Glomerular visceral epithelial cell (primary cell): ENCODE results near the gene RNASE11.
"Not testable (repeated sequence)": the region's sequence is repeated elsewhere in the genome, so short reads cannot be mapped to it uniquely, and the experiment has no call there.

ENCODE experiments used
- DNase-seq: peaks from one replicate; pipeline ENCODE4 v3.0.0-alpha.2; 2016; ENCODE audit errors: extremely low spot score

RNASE11 gene

DNA sequence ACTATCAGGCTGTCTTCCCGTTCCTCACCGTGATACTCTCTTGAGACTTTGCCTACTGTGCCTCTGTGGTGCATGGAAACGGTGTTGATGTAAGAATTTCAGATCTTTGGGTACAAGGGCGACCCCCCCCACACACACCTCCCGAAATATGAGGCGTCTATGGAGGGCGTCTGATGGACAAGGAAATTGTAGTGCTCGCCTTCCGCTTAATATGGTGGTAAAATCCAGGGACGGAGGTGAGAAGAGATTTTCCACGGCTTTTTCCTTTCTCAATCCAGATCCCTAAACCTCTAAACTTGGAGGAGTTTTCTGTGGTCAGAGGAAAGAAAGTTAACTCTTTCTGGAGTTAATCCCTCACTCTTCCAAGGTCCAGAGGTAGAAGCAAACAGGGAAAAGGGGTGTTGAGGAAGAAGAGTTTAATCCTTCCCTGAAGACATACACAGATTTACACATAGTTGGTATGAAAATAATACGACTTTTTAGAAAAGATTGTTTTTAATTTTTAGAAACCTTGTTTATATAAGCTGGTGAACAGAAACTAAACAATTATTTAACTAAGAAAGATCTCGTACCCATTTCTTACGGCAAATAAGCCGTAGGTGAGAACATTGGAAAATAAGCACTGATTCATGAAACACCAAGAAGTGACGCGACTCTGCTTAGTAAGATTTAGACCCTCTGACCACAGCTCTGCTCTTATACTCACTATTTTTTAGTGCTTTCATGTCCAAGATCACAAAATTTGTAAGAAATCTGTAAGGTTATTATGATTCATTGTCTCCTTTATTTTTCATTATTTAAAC, 26.4 kb upstream of the RNASE11 start:
- DNase-seq, result peak; percentile 22

GRCh38 chr14:20613094-20614037, 25.6 kb upstream of the RNASE11 start:
- DNase-seq, result peak; percentile 97

GRCh38 chr14:20612403-20612802, 24.6 kb upstream of the RNASE11 start:
- no peak for DNase-seq

- no peak for DNase-seq
Observed at GRCh38 chr14:20611277-20611676, 23.5 kb upstream of the RNASE11 start.

DNA sequence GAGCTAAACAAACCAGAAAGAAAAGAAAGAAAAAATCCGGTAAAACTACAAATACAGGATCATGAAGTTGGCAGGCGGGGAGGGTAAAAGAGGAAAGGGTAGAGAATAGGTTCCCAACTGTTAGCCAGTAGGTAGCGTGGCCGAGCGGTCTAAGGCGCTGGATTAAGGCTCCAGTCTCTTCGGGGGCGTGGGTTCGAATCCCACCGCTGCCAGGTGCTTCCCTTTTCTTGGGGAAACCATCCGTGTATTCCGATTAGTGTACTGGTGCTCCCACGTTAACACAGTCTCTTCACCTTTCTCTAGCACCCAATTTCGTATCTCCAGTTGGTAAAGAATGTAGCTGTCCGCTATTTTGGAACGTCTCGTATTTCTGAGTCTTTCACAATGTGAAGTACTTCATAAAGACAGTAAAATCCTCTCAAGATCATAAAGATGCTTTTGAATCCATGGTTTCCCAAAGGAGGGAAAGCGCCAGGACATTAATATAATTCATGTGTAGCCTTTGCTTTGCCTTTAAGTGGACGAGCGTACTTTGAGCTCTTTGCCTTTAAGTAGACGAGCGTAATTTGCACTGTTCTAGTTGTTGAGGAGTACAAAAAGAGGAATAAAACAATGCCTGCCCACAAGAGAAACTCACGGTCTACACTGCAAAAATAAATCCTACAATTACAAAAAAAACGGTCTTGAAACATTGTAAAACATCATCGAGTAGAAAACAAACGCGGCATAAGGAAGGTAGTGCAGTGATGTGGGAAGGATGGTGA, 22.4 kb upstream of the RNASE11 start:
- peak; percentile 85 for DNase-seq

DNA sequence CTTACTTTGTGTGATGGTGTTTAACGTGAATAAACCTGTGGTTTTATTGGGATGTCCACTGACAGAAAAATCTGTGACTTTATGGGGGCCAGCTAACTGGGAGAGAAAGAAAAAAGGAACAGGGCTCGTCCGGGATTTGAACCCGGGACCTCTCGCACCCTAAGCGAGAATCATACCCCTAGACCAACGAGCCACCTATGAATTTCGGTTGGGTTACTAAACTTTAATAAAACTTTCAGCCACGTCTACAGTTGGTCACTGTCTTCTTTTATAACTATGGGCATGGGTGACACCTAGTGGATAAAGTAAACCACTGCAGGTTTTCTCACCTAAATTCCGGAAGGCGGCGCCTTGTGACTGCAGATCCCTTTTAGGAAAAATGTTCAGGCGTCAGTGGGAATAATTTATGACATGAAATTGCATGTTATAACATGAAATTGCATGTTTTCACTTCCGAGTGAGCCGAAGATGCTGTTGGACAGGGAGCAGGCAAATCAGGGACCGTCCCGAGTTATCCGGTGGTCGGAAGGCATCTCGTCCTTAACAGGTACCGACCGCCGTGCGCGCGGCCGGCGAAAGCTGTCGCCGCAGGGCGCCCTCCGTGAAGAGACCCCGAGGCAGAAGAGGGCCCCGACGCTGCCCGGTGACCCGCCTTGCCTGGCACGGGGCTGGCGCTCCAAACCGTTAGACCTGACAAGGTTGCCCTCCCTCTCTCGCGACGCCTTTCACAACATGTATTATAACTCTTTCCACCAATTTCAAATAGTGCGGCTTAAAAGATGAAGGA, 21.6 kb upstream of the RNASE11 start:
- peak; percentile 92 for DNase-seq

DNA sequence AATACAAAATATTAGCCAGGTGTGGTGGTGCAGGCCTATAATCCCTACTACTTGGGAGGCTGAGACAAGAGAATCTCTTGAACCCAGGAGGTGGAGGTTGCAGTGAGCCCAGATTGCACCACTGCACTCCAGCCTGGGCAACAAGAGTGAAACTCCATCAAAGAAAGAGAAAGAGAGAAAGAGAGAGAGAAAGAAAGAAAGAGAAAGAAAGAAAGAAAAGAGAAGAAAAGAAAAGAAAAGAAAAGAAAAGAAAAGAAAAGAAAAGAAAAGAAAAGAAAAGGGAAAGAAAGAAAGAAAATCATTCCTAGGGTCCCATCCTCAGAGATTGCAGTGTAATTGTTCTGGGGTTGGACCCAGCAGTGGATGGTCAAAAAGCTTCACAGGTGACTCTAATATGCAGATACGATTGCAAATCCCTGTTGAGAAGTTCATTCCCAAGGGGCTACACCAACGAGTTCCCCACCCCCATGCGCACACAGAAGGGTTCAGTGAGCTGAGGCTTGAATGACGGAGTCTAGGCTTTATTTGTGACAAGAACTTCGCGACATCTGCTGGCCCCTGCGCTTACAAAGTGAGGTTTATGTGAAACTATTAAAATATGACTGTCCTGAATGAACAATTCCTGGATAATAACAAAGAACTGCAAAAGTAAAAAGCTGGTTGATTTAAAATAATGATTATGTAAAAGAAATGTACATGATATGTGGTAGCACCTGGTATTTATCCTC, 20.7 kb upstream of the RNASE11 start:
- DNase-seq, result no peak

- DNase-seq, result no peak
Observed at GRCh38 chr14:20607617-20608016, 19.8 kb upstream of the RNASE11 start.

DNA sequence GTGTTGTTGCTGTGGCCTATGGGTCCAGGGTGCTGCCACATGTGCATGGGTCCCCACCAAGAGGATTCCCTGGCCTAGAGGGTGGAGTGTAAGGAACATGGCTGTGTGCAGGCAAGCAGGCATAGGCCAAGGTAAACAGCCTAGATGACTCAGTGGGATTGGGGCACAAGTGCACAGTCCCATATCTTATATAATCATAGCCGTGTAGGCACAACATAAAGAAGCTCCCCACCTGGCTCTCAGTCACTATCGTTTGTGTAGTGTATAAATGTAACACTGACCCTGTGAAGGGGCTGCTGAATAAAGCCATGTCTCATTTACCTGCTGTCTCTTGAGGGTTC, 19.1 kb upstream of the RNASE11 start:
- DNase-seq, result no peak

GRCh38 chr14:20606190-20606901, 18.5 kb upstream of the RNASE11 start:
- DNase-seq, result peak; percentile 28

DNA sequence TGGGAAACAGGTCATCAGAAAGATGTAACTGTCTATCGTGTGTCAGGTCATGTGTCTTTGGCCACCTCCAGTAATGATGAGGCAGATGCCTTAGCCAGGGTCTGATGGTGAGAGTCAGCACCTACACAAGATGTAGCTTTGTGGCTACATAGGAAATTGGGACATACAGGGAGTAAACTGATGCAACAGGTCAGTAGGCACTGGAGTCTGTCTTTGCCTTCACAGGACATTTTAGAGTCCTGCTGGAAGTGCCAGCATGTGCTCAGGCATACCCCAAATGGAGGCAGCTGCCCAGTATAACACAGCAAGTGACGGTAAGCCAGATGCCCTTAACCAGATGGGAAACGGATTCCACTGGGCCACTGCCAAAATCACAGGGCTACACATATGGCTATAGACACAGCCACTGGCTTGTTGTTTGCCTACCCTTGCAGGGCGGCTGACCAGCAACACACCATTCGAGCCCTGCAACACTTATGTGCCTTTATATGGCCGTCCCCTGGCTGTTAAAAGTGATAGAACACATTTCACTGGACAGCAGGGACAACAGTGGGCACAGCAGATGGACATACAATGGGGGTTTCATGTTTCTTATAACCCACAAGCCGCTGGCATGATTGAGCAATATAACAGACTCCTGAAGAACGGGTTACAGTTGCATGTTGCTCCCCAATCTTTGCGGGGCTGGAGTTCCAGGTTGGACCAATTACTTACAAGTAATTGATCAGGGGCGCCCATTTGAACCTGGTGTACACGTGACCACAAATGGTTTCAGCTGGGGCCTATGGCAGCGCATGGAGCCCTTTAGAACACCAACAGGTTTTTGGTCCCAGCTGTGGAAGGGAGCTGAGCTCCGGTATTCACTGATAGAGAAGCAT, 16.3 kb upstream of the RNASE11 start:
- no peak for DNase-seq

GRCh38 chr14:20602583-20602982, 14.8 kb upstream of the RNASE11 start:
- DNase-seq, result no peak

GRCh38 chr14:20601522-20601921, 13.7 kb upstream of the RNASE11 start:
- no peak for DNase-seq

GRCh38 chr14:20597108-20597507, 9.3 kb upstream of the RNASE11 start:
- DNase-seq, result no peak

DNA sequence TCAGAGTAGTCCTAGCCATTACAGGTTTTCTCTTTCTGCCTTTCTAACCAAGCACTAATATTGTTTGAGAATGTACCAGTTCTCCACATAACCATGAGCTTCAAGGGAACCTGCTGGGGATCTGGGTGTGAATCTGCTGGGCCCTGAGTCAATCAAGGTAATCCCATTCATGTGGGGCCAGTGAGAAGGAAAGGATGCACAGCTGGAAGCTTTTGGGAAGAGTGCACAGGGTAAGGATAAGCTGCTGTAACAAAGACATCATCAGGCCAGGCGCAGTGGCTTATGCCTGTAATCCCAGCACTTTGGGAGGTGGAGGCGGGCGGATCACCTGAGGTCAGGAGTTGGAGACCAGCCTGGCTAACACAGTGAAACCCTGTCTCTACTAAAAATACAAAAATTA, 7.9 kb upstream of the RNASE11 start:
- DNase-seq, result not testable (repeated sequence)

DNA sequence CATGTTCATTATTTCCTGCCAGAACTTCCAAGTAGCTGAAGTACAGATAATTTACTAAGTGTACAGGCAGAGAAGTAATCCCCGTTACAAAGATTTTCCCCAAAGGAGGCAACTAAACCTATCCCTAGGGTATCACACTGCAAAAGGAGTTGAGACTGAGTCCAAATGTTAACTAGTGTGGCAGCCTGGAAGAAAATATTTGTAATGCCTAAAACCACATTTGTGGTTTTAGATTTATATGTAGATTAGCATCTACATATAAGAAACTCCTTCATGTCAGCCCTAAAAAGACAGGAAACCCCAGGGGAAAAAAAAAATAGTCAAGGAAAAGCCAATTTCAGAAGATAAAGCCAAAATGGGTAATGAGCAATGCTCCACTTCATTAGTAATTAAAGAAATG, 4.8 kb upstream of the RNASE11 start:
- DNase-seq, result no peak

DNA sequence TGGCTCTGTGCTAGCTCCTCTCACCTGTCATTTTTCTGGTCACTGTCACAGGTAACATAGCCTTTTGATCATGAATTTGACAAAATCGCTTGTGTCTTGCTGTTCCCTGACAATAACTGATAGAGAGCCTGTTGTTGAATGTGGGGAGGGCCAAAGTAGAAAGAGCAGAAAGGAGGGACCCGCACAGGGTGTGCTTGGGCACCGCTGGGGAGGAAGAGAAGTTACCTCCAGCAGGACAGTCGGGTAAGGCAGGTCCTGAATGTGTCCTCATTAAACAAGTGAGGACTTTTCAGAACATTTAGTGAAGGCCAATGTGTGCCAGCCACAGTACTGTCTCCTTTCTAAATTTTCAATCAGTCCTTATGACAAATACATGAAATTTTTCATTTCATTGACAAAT, 3.4 kb upstream of the RNASE11 start, which contains the start of gene RNASE12:
Gene RNASE12 (minus strand): TSS at position 142 of the 400 bp plus-strand sequence. CDS start 653 bp downstream, outside the sequence.
- no peak for DNase-seq

GRCh38 chr14:20583908-20584307, 3.9 kb downstream of the RNASE11 start:
- no peak for DNase-seq

- no peak for DNase-seq
Observed at GRCh38 chr14:20583142-20583541, 4.7 kb downstream of the RNASE11 start.
